K562 (cell line): Measurements from ENCODE around the gene OTOG. TPM values are rescaled to one million over a fixed set of nuclear protein-coding genes. Genes with fewer than 3 reads are reported as not detected.

Experiments used
- ATAC-seq: fragments of 200-7000 bp; cut with Tn5 transposase; 3 replicates; pipeline ENCODE4 v1.9.1; 2020; ENCODE audit warnings: moderate library complexity
- BruUV-seq: library from RNA; stranded (reverse); fragments of 400-500 nt; replicated peaks from 2 replicates; lab custom pipeline; 2021; lab: Mats Ljungman, UMichigan
- CTCF ChIA-PET: fragments of 300-600 bp; formaldehyde crosslinking; extraction: SDS; loops from one replicate; lab custom pipeline; 2021; ENCODE audit warnings: low intra/inter-chr PET ratio; lab: Yijun Ruan, JAX
- POLR2A ChIA-PET: fragments of 300-600, 350-650 bp; sonication (Branson Sonifier 250); formaldehyde crosslinking; extraction: SDS; loops from one replicate; lab custom pipeline; 2021; ENCODE audit warnings: antibody characterized with exemption, inconsistent platforms; lab: Yijun Ruan, JAX
- DNase-seq, 4 experiments: peaks; one replicate each; pipeline versions ENCODE4 v3.0.0 to v3.0.0-alpha.2; 2011 to 2018; ENCODE audit warnings: low spot score in 3 of 4, mixed read lengths in 3 of 4; ENCODE audit errors: extremely low read depth in 1 of 4
- FAIRE-seq: peaks from 2 replicates; lab custom pipeline; 2011; peaks lifted over from hg19 to GRCh38; lab: Jason Lieb, UNC
- H2AFZ ChIP-seq: 2 replicates; pipeline ENCODE4 v1.6.0; 2011; ENCODE audit warnings: low read depth, low read length, control low read depth, inconsistent platforms
- H3K27ac ChIP-seq: fragments of 200-600 bp; 3 replicates; pipeline ENCODE4 v1.8.0; 2011; ENCODE audit warnings: low read depth, mild to moderate bottlenecking, control low read depth, inconsistent platforms, low read length, moderate library complexity, mixed read lengths; ENCODE audit errors: extremely low read depth
- H3K27me3 ChIP-seq, 2 experiments: fragments of 300-600 bp in 1 of 2; 2 replicates in 1 of 2; 3 replicates in 1 of 2; pipeline versions ENCODE4 v1.6.0 to v1.8.0; 2011; ENCODE audit warnings: inconsistent platforms in 2 of 2, low read length in 2 of 2, mild to moderate bottlenecking in 1 of 2, mixed read lengths in 1 of 2, moderate library complexity in 1 of 2; ENCODE audit not compliant: control insufficient read depth in 2 of 2, insufficient read depth in 2 of 2
- H3K36me3 ChIP-seq: fragments of 300-600 bp; 3 replicates; pipeline ENCODE4 v1.8.0; 2011; ENCODE audit warnings: mild to moderate bottlenecking, low read length, inconsistent platforms; ENCODE audit not compliant: control insufficient read depth, insufficient read depth
- H3K4me1 ChIP-seq, 2 experiments: fragments of 200-600 bp in 1 of 2; replicated peaks in 1 of 2; 2 replicates in 1 of 2; 3 replicates in 1 of 2; pipeline versions ENCODE4 v1.5.1 to v1.8.0; 2011; ENCODE audit warnings: inconsistent platforms in 2 of 2, low read length in 2 of 2, mild to moderate bottlenecking in 1 of 2, mixed read lengths in 1 of 2, moderate library complexity in 1 of 2; ENCODE audit not compliant: control insufficient read depth in 2 of 2, insufficient read depth in 2 of 2
- H3K4me2 ChIP-seq: 2 replicates; pipeline ENCODE4 v1.6.1; 2011; ENCODE audit warnings: low read length, control low read depth, inconsistent platforms, mixed read lengths; ENCODE audit not compliant: insufficient read depth
- H3K4me3 ChIP-seq: fragments of 200-600 bp; sonication (generic), shearing (Covaris generic); 2 replicates; pipeline ENCODE4 v1.5.1; 2016; ENCODE audit warnings: control low read depth, inconsistent platforms
- H3K79me2 ChIP-seq: fragments of 200-600 bp; 3 replicates; pipeline ENCODE4 v1.8.0; 2011; ENCODE audit warnings: low read length, inconsistent platforms; ENCODE audit not compliant: control insufficient read depth, insufficient read depth
- H3K9ac ChIP-seq, 2 experiments: 2 replicates each; pipeline versions ENCODE4 v1.6.0 to v1.6.1; 2011; ENCODE audit warnings: low read depth in 2 of 2, low read length in 2 of 2, control low read depth in 1 of 2, inconsistent platforms in 1 of 2, mild to moderate bottlenecking in 1 of 2, mixed read lengths in 1 of 2; ENCODE audit not compliant: insufficient read depth in 1 of 2
- H3K9me1 ChIP-seq: one replicate; pipeline ENCODE4 v1.6.0; 2011; ENCODE audit warnings: inconsistent platforms, mild to moderate bottlenecking, low read length, moderate library complexity; ENCODE audit not compliant: control insufficient read depth, insufficient read depth
- H3K9me3 ChIP-seq: replicated peaks from 2 replicates; pipeline ENCODE4 v1.5.1; 2011; ENCODE audit warnings: low read depth, low read length, inconsistent platforms; ENCODE audit not compliant: control insufficient read depth, insufficient read depth
- H4K20me1 ChIP-seq: replicated peaks from 2 replicates; pipeline ENCODE4 v1.6.1; 2011; ENCODE audit warnings: low read length, inconsistent platforms, mixed read lengths; ENCODE audit not compliant: control insufficient read depth, insufficient read depth
- GABPB2 ChIP-seq: fragments of 250-450 bp; sonication (Bioruptor Pico); conservative IDR thresholded peaks from 2 replicates; pipeline ENCODE4 v1.5.1; 2021; ENCODE audit warnings: mild to moderate bottlenecking
- PML ChIP-seq: IDR thresholded peaks from 2 replicates; pipeline ENCODE4 v1.6.1; 2012; ENCODE audit warnings: low read length, inconsistent platforms
- SREBF2 ChIP-seq: sonication (generic); formaldehyde crosslinking; IDR thresholded peaks from 2 replicates; pipeline ENCODE4 v1.4.0; 2020; ENCODE audit warnings: mild to moderate bottlenecking, missing genetic modification reagents
- TBL1XR1 ChIP-seq, 2 experiments: IDR thresholded peaks; 2 replicates each; pipeline ENCODE4 v1.6.1; 2012; ENCODE audit warnings: improper control_type of control experiment in 2 of 2, low read length in 2 of 2, mild to moderate bottlenecking in 1 of 2
- ZBTB17 ChIP-seq: fragments of 450-650 bp; formaldehyde crosslinking; IDR thresholded peaks from 2 replicates; pipeline ENCODE4 v1.4.0; 2020; ENCODE audit warnings: mild to moderate bottlenecking
- ZNF23 ChIP-seq: fragments of 250-450 bp; sonication (Bioruptor Pico); IDR thresholded peaks from 2 replicates; pipeline ENCODE4 v1.4.0; 2020; ENCODE audit warnings: mild to moderate bottlenecking
- ZNF311 ChIP-seq: fragments of 250-450 bp; sonication (Bioruptor Pico); IDR thresholded peaks from 2 replicates; pipeline ENCODE4 v1.4.0; 2020; ENCODE audit warnings: mild to moderate bottlenecking, moderate library complexity
- WGBS: fragments of 100-300 bp; shearing (Covaris generic); methylation state at CpG from one replicate; pipeline ENCODE4 v1.1.6; 2016; ENCODE audit warnings: low coverage, mixed read lengths; ENCODE audit not compliant: insufficient coverage; ENCODE audit errors: missing lambda C conversion rate; 5-methylcytosine and 5-hydroxymethylcytosine counted together
- in situ Hi-C: fragments of 300-500 bp; cut with MboI; formaldehyde crosslinking; loops from 4 replicates; pipeline ENCODE4 v1.15.0; 2018; ENCODE audit warnings: inconsistent platforms, mixed read lengths
- intact Hi-C: fragments of 100-400 bp; cut with micrococcal nuclease; formaldehyde crosslinking; loops from 2 replicates; pipeline ENCODE4 v1.14.2; 2022
- polyA plus RNA-seq, 8 experiments: library from polyadenylated mRNA; depleted of rRNA in 4 of 8; stranded (reverse) in 5 of 8; unstranded in 3 of 8; fragments of >200 nt; fragmentation: Nextera tagmentation in 2 of 8; fragmentation: Illumina TruSeq in 1 of 8; extraction: Ambion mirVana in 2 of 8; extraction: Trizol in 1 of 8; gene quantifications; 2 replicates each; pipeline versions ENCODE4 v1.2.1 to v1.2.3, GENCODE V29; 2011 to 2014; ENCODE audit warnings: inconsistent platforms in 1 of 8, missing spikeins in 1 of 8
- total RNA-seq, 7 experiments: library from RNA; depleted of rRNA in 6 of 7; stranded (reverse); fragments of >200 nt in 6 of 7; fragmentation: Illumina TruSeq in 2 of 7; extraction: Trizol in 2 of 7; gene quantifications; 2 replicates each; pipeline versions ENCODE4 v1.2.1 to v1.2.3, GENCODE V29; 2011 to 2021; ENCODE audit warnings: low replicate concordance in 1 of 7
- TF ChIP-seq, protein P1 (sequence below): fragments of 450-650 bp; IDR thresholded peaks from 2 replicates; pipeline ENCODE4 v1.6.1; 2016; ENCODE audit warnings: low read depth, mild to moderate bottlenecking, moderate library complexity
- TF ChIP-seq, protein P2 (sequence below): sonication (generic); formaldehyde crosslinking; IDR thresholded peaks from 2 replicates; pipeline ENCODE4 v1.8.0; 2022; ENCODE audit warnings: mild to moderate bottlenecking, missing genetic modification reagents

OTOG gene
- total and polyA plus RNA-seq, 9 of the 15 experiments (the other 6 are each of a cell fraction or from before 2014, with no cell fraction given): not detected

DNA sequence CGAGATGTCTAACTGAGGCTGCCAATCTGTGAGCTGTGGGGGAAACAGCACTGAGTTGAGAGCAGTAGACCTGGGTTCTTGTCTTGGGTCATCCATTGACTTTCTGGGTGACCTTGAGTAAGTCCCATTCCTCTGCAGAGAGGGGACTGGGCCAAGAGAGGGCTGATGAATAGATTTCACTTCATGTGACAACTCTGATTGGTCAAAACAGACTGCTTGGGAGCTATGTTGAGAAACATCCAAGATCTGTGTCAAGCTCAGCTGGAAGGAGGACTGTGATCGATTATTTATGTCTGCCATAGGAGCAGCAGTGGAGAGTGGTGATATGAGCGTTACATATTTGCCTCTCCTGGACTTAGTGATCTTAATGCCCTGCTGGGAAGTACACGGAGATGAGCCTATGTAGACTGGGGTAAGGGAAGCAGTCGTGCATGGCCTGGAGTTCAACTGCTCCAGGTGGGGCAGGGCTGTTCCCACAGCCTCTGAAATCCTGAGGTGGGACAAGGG is 47.7 kb downstream of the OTOG start:
- FAIRE-seq (no peak), DNase-seq (no peak), ATAC-seq (no peak)
- Histone ChIP-seq H3K27me3 (peaks cover 3 to 24% of the 10 kb centered on the region in 2 experiments; a peak in 4 of 5 replicates), H3K9me3 (no peaks in the 10 kb centered on the region), H3K4me2 (no peak overlapping the region), H3K4me3 (no peak overlapping the region), H3K4me1 (no peaks in the 10 kb centered on the region), H3K27ac (no peak overlapping the region), H4K20me1 (peaks cover 4% of the 10 kb centered on the region; the same call in 1 of the 2 replicates), H3K9me1 (no peaks in the 10 kb centered on the region), H3K9ac (no peak overlapping the region), H3K36me3 (no peaks in the 10 kb centered on the region), H3K79me2 (no peaks in the 10 kb centered on the region), H2AFZ (no peak overlapping the region)
- WGBS: 0% methylated on average over 5 of the region's 5 CpGs
- TF ChIP-seq, protein P1, sequence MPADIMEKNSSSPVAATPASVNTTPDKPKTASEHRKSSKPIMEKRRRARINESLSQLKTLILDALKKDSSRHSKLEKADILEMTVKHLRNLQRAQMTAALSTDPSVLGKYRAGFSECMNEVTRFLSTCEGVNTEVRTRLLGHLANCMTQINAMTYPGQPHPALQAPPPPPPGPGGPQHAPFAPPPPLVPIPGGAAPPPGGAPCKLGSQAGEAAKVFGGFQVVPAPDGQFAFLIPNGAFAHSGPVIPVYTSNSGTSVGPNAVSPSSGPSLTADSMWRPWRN: no peak
- TF ChIP-seq ZNF311 (CRISPR knock-in tag) (no peak), ZBTB17 (CRISPR knock-in tag) (peak; percentile 90), TBL1XR1 (IDR thresholded peaks at IDR 0.05; ENCODE audit: low read length in 2 of 2) (no peak), SREBF2 (CRISPR knock-in tag) (no peak), ZNF23 (CRISPR knock-in tag) (peak; percentile 78; the same call in 1 of the 2 replicates), GABPB2 (CRISPR knock-in tag) (no peak), PML (no peak)
- TF ChIP-seq, protein P2, sequence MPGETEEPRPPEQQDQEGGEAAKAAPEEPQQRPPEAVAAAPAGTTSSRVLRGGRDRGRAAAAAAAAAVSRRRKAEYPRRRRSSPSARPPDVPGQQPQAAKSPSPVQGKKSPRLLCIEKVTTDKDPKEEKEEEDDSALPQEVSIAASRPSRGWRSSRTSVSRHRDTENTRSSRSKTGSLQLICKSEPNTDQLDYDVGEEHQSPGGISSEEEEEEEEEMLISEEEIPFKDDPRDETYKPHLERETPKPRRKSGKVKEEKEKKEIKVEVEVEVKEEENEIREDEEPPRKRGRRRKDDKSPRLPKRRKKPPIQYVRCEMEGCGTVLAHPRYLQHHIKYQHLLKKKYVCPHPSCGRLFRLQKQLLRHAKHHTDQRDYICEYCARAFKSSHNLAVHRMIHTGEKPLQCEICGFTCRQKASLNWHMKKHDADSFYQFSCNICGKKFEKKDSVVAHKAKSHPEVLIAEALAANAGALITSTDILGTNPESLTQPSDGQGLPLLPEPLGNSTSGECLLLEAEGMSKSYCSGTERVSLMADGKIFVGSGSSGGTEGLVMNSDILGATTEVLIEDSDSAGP (CRISPR knock-in tag): no peak
- ChIA-PET CTCF (no interaction called here), POLR2A (no interaction called here)
- in situ Hi-C loops (loop anchor here (5.0 kb wide), 1 partner anchor 383 kb away; no protein-coding TSS in a partner anchor), intact Hi-C loops (no loop called here)
- BruUV-seq: no TSS peak
